H1 (cell line): ENCODE data around the gene WEE2. TPM values are rescaled to one million over a fixed set of nuclear protein-coding genes. Genes with fewer than 3 reads are reported as not detected.

Experiments
- CTCF ChIA-PET: fragments of 300-600 bp; sonication (Branson Sonifier 250); formaldehyde crosslinking; loops from one replicate; lab custom pipeline; 2021; ENCODE audit not compliant: partially characterized antibody; lab: Charles Lee
- POLR2A ChIA-PET: fragments of 300-600 bp; sonication (Branson Sonifier 250); formaldehyde crosslinking; loops from one replicate; lab custom pipeline; 2021; ENCODE audit warnings: inconsistent platforms; ENCODE audit not compliant: partially characterized antibody; lab: Charles Lee
- DNase-seq, 2 experiments: peaks; one replicate each; pipeline versions ENCODE4 v3.0.0 to v3.0.0-alpha.2; 2010 to 2022; ENCODE audit warnings: low spot score in 2 of 2, low read depth in 1 of 2, mixed read lengths in 1 of 2
- FAIRE-seq: peaks from 2 replicates; lab custom pipeline; 2011; peaks lifted over from hg19 to GRCh38; lab: Jason Lieb, UNC
- H2AFZ ChIP-seq: 2 replicates; pipeline ENCODE4 v1.8.1; 2012; ENCODE audit warnings: low read length, inconsistent platforms
- H2AK5ac ChIP-seq: 2 replicates; pipeline ENCODE4 v1.6.1; 2013; ENCODE audit warnings: low read depth, low read length
- H2BK120ac ChIP-seq: replicated peaks from 2 replicates; pipeline ENCODE3; 2013; ENCODE audit warnings: low read depth, low read length, inconsistent platforms
- H2BK12ac ChIP-seq: 2 replicates; pipeline ENCODE4 v1.6.1; 2013; ENCODE audit warnings: low read depth, low read length
- H2BK15ac ChIP-seq: 2 replicates; pipeline ENCODE4 v1.6.1; 2013; ENCODE audit warnings: low read length
- H2BK20ac ChIP-seq: 2 replicates; pipeline ENCODE4 v1.6.1; 2013; ENCODE audit warnings: low read length
- H2BK5ac ChIP-seq: 2 replicates; pipeline ENCODE4 v1.6.1; 2013; ENCODE audit warnings: low read depth, low read length
- H3K14ac ChIP-seq: 2 replicates; pipeline ENCODE4 v1.6.1; 2013; ENCODE audit warnings: inconsistent platforms; ENCODE audit not compliant: insufficient read length
- H3K18ac ChIP-seq: 2 replicates; pipeline ENCODE4 v1.6.1; 2013; ENCODE audit warnings: low read length; ENCODE audit errors: extremely low read depth
- H3K23ac ChIP-seq: 2 replicates; pipeline ENCODE4 v1.6.1; 2013; ENCODE audit warnings: inconsistent platforms; ENCODE audit not compliant: insufficient read length
- H3K23me2 ChIP-seq: 2 replicates; pipeline ENCODE4 v1.6.1; 2013; ENCODE audit warnings: low read depth, low read length
- H3K27ac ChIP-seq: 2 replicates; pipeline ENCODE4 v1.6.1; 2011; ENCODE audit warnings: low read depth, low read length, inconsistent platforms
- H3K27me3 ChIP-seq, 4 experiments: replicated peaks in 1 of 4; 1 replicate in 1 of 4; 2 replicates in 3 of 4; pipeline versions ENCODE4 v1.6.1 to v1.8.1; 2011 to 2013; ENCODE audit warnings: low read length in 3 of 4, mild to moderate bottlenecking in 3 of 4, inconsistent platforms in 2 of 4, mixed read lengths in 2 of 4, moderate library complexity in 1 of 4; ENCODE audit not compliant: control insufficient read depth in 3 of 4, insufficient read depth in 3 of 4; ENCODE audit errors: extremely low read depth in 1 of 4
- H3K36me3 ChIP-seq, 4 experiments: 2 replicates each; pipeline versions ENCODE4 v1.6.1 to v1.8.1; 2011 to 2013; ENCODE audit warnings: mild to moderate bottlenecking in 4 of 4, low read length in 3 of 4, moderate library complexity in 2 of 4, control low read depth in 1 of 4, inconsistent platforms in 1 of 4; ENCODE audit not compliant: insufficient read depth in 4 of 4, control insufficient read depth in 2 of 4
- H3K4ac ChIP-seq: replicated peaks from 2 replicates; pipeline ENCODE3; 2013; ENCODE audit warnings: low read length, low read depth, mixed read lengths, inconsistent platforms; ENCODE audit not compliant: insufficient read length
- H3K4me1 ChIP-seq, 4 experiments: replicated peaks in 1 of 4; 1 replicate in 1 of 4; 2 replicates in 3 of 4; pipeline versions ENCODE4 v1.6.1 to v1.8.1; 2011 to 2013; ENCODE audit warnings: low read length in 3 of 4, inconsistent platforms in 2 of 4, mixed read lengths in 1 of 4; ENCODE audit not compliant: insufficient read depth in 4 of 4, control insufficient read depth in 3 of 4
- H3K4me2 ChIP-seq, 2 experiments: 2 replicates each; pipeline versions ENCODE4 v1.6.1 to v1.8.1; 2011 to 2013; ENCODE audit warnings: low read depth in 2 of 2, low read length in 2 of 2, control low read depth in 1 of 2, inconsistent platforms in 1 of 2, mild to moderate bottlenecking in 1 of 2; ENCODE audit not compliant: insufficient read depth in 1 of 2
- H3K4me3 ChIP-seq, 4 experiments: fragments of 200-600, 300-600 bp in 1 of 4; sonication (generic), shearing (Covaris generic), sonication (Bioruptor Twin) in 1 of 4; 2 replicates each; pipeline versions ENCODE4 v1.5.1 to v1.8.1; 2011 to 2016; ENCODE audit warnings: low read length in 4 of 4, low read depth in 3 of 4, control low read depth in 2 of 4, inconsistent platforms in 2 of 4, mild to moderate bottlenecking in 2 of 4, mixed read lengths in 1 of 4, moderate library complexity in 1 of 4; ENCODE audit not compliant: insufficient read depth in 2 of 4; ENCODE audit errors: extremely low read depth in 1 of 4
- H3K56ac ChIP-seq: replicated peaks from 2 replicates; pipeline ENCODE3; 2013; ENCODE audit warnings: low read depth, mild to moderate bottlenecking, mixed read lengths, low read length, inconsistent platforms; ENCODE audit not compliant: insufficient read length
- H3K79me1 ChIP-seq: 2 replicates; pipeline ENCODE4 v1.6.1; 2013; ENCODE audit warnings: low read depth, low read length, control low read depth
- H3K79me2 ChIP-seq, 2 experiments: 2 replicates each; pipeline versions ENCODE4 v1.6.1 to v1.8.1; 2012 to 2013; ENCODE audit warnings: low read length in 2 of 2, mild to moderate bottlenecking in 2 of 2, inconsistent platforms in 1 of 2; ENCODE audit not compliant: insufficient read depth in 2 of 2, control insufficient read depth in 1 of 2
- H3K9ac ChIP-seq, 4 experiments: replicated peaks in 1 of 4; 1 replicate in 1 of 4; 2 replicates in 3 of 4; pipeline versions ENCODE4 v1.6.1 to v1.8.1; 2011 to 2013; ENCODE audit warnings: low read depth in 3 of 4, low read length in 3 of 4, control low read depth in 2 of 4, mild to moderate bottlenecking in 2 of 4, moderate library complexity in 2 of 4, inconsistent platforms in 1 of 4; ENCODE audit errors: extremely low read depth in 1 of 4
- H3K9me3 ChIP-seq, 2 experiments: 2 replicates each; pipeline versions ENCODE4 v1.6.1 to v1.8.1; 2012 to 2013; ENCODE audit warnings: mild to moderate bottlenecking in 2 of 2, moderate library complexity in 2 of 2, control low read depth in 1 of 2, inconsistent platforms in 1 of 2, low read depth in 1 of 2, low read length in 1 of 2, mixed read lengths in 1 of 2; ENCODE audit not compliant: insufficient read depth in 2 of 2
- H4K20me1 ChIP-seq, 2 experiments: replicated peaks in 1 of 2; 2 replicates each; pipeline versions ENCODE3 to v1.8.1; 2011 to 2013; ENCODE audit warnings: inconsistent platforms in 2 of 2, low read length in 2 of 2, mild to moderate bottlenecking in 1 of 2; ENCODE audit not compliant: insufficient read depth in 2 of 2, control insufficient read depth in 1 of 2
- H4K5ac ChIP-seq: 2 replicates; pipeline ENCODE4 v1.6.1; 2013; ENCODE audit warnings: low read length, low read depth, mixed read lengths, inconsistent platforms; ENCODE audit not compliant: insufficient read length
- H4K8ac ChIP-seq: 2 replicates; pipeline ENCODE4 v1.8.0; 2013; ENCODE audit warnings: mild to moderate bottlenecking, moderate library complexity, low read length, inconsistent platforms; ENCODE audit not compliant: insufficient read depth; ENCODE audit errors: extremely low read depth
- H4K91ac ChIP-seq: replicated peaks from 2 replicates; pipeline ENCODE3; 2013; ENCODE audit warnings: low read length, mixed read lengths, inconsistent platforms; ENCODE audit not compliant: insufficient read length
- EZH2 ChIP-seq: fragments of 200-600 bp; sonication (generic); IDR thresholded peaks from 2 replicates; pipeline ENCODE4 v1.7.1; 2012; ENCODE audit warnings: low read depth, mild to moderate bottlenecking, moderate library complexity, low read length, inconsistent platforms; ENCODE audit not compliant: severe bottlenecking
- JUN ChIP-seq: IDR thresholded peaks from 2 replicates; pipeline ENCODE4 v1.6.1; 2011; ENCODE audit warnings: low read depth, mild to moderate bottlenecking, improper control_type of control experiment, low read length
- KDM5A ChIP-seq: fragments of 200-600 bp; IDR thresholded peaks from 2 replicates; pipeline ENCODE4 v1.7.1; 2012; ENCODE audit warnings: mild to moderate bottlenecking, low read length, inconsistent platforms, mixed read lengths
- PHF8 ChIP-seq: fragments of 200-600 bp; sonication (generic); conservative IDR thresholded peaks from 2 replicates; pipeline ENCODE4 v1.7.1; 2012; ENCODE audit warnings: low read depth, mild to moderate bottlenecking, inconsistent platforms, low read length, moderate library complexity
- RXRA ChIP-seq: IDR thresholded peaks from 2 replicates; pipeline ENCODE4 v1.6.1; 2011; ENCODE audit warnings: low read depth, mild to moderate bottlenecking, low read length, moderate library complexity; ENCODE audit not compliant: insufficient read depth
- SP1 ChIP-seq: IDR thresholded peaks from 2 replicates; pipeline ENCODE4 v1.6.1; 2011; ENCODE audit warnings: low read depth, low read length
- SP4 ChIP-seq: IDR thresholded peaks from 2 replicates; pipeline ENCODE4 v1.6.1; 2012; ENCODE audit warnings: low read length, inconsistent platforms
- TAF1 ChIP-seq: IDR thresholded peaks from 2 replicates; pipeline ENCODE4 v1.6.1; 2011; ENCODE audit warnings: mild to moderate bottlenecking, low read depth, low read length
- TCF12 ChIP-seq: IDR thresholded peaks from 2 replicates; pipeline ENCODE4 v1.6.1; 2011; ENCODE audit warnings: low read depth, mild to moderate bottlenecking, low read length
- WGBS, 2 experiments: shearing (Covaris generic) in 1 of 2; methylation state at CpG; one replicate each; pipeline versions ENCODE4 v1.1.6 to v1.1.7; 2013 to 2015; ENCODE audit warnings: low lambda C conversion rate in 2 of 2, mixed read lengths in 2 of 2, inconsistent platforms in 1 of 2, low coverage in 1 of 2, missing lambda C conversion rate in 1 of 2; ENCODE audit not compliant: insufficient replicate concordance in 2 of 2, insufficient coverage in 1 of 2, insufficient read length in 1 of 2; ENCODE audit errors: extremely low coverage in 1 of 2, missing lambda C conversion rate in 1 of 2; 5-methylcytosine and 5-hydroxymethylcytosine counted together
- polyA plus RNA-seq, 7 experiments: library from polyadenylated mRNA; depleted of rRNA in 3 of 7; stranded (reverse) in 5 of 7; unstranded in 2 of 7; fragments of >200 nt in 5 of 7; fragments of 200-250 nt in 2 of 7; gene quantifications; 1 replicate in 5 of 7; 2 replicates in 1 of 7; 4 replicates in 1 of 7; pipeline versions ENCODE4 v1.2.1 to v1.2.3, GENCODE V29; 2011 to 2013; ENCODE audit warnings: missing spikeins in 2 of 7, mixed read lengths in 2 of 7
- total RNA-seq: library from RNA; stranded (reverse); fragmentation: NEBNext Ultra II Directional; extraction: Animal tissue kit (Norgen Biotek cat#: 25700); gene quantifications from 2 replicates; pipeline ENCODE4 v1.2.1, GENCODE V29; 2021
- TF ChIP-seq, protein P1 (sequence below): IDR thresholded peaks from 2 replicates; pipeline ENCODE4 v1.6.1; 2012; ENCODE audit warnings: inconsistent platforms
- TF ChIP-seq, protein P2 (sequence below): IDR thresholded peaks from 2 replicates; pipeline ENCODE4 v1.6.1; 2012; ENCODE audit warnings: inconsistent platforms

Gene WEE2
- total and polyA plus RNA-seq, 2 of the 8 experiments (the other 6 are each of a cell fraction or from before 2014, with no cell fraction given) = 0.02 TPM; not detected in 1

DNA sequence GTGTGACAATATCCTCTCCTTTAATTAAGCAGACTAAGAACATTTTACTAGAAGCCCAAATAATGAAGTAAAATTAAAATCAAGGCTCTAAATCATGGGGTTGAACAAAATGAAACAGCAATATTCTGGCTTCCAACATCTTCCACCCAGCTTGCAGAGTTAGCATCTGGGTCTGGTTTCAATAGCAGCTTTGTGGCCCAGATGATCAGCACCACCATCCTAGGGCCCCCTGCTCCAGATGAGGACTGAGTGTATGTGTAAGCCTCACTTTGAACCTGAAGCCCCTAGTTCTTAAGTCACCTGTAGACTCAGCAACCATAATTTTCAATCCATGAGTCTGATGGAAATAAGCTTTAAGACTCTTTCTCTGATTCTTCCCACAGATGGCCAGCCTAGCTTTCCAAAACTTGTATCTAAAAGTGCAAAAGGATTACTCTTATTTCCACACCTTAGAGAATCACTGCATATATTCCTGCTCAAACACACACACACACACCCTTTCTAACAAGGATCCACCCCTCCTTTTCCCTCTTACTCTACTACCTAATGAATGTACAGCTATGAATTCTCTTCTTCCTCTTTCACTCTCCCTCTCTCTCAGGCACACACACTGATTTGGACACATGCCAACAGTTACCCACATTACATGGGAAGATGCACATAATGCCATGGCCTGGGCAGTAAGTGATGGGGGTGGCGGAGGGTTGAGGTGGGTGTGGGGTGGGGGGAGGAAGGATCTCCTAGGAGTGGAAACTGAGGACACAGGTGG is 9.7 kb upstream of the WEE2 start:
- WGBS, 2 experiments = 100% methylated on average over 1 of the region's 1 CpG; no CpG with 5 or more reads in 1 of the 2 experiments
- Histone ChIP-seq H3K4ac (no peak overlapping the region), H3K36me3 (no peaks in the 10 kb centered on the region; a peak in 1 of 8 replicates), H3K56ac (no peak overlapping the region), H3K4me3 (no peak overlapping the region), H3K9me3 (no peaks in the 10 kb centered on the region), H3K79me1 (peaks cover 2% of the 10 kb centered on the region; the same call in 1 of the 2 replicates), H3K23ac (no peak overlapping the region), H2BK15ac (no peak overlapping the region), H4K8ac (no peak overlapping the region), H2BK120ac (no peak overlapping the region), H3K4me2 (no peak overlapping the region; a peak in 1 of 4 replicates), H3K18ac (no peak overlapping the region), H3K23me2 (peaks cover 3% of the 10 kb centered on the region; the same call in 1 of the 2 replicates), H2AK5ac (no peak overlapping the region), H3K4me1 (peaks cover 0 to 16% (median 11%) of the 10 kb centered on the region in 4 experiments; a peak in 6 of 7 replicates), H3K27ac (no peak overlapping the region), H3K14ac (no peak overlapping the region), H2BK20ac (no peak overlapping the region), H2AFZ (no peak overlapping the region), H2BK5ac (no peak overlapping the region), H3K27me3 (peaks cover 0 to 6% (median 4%) of the 10 kb centered on the region in 4 experiments; a peak in 3 of 7 replicates), H3K79me2 (peaks cover 0 to 66% of the 10 kb centered on the region in 2 experiments; a peak in 2 of 4 replicates), H4K91ac (no peak overlapping the region), H4K20me1 (peaks cover 0 to 4% of the 10 kb centered on the region in 2 experiments), H4K5ac (no peak overlapping the region), H3K9ac (no peak overlapping the region), H2BK12ac (0 out of 2 replicates have a peak overlapping the region, but pooled peaks have one; percentile 41)
- FAIRE-seq (no peak), DNase-seq (no peak)
- ChIA-PET POLR2A (interaction anchor here (0.6 to 1.4 kb wide), 4 partner anchors 11 to 24 kb away, joined by 3 to 5 read pairs (median 4); no protein-coding TSS in a partner anchor), CTCF (interaction anchor here (0.8 to 1.2 kb wide), 2 partner anchors 9 to 35 kb away, joined by 3 read pairs; partner anchors contain the start of gene WEE2)
- TF ChIP-seq SP1 = no peak
- TF ChIP-seq KDM5A = no peak
- no peak for TF ChIP-seq SP4
- TF ChIP-seq, protein P1, sequence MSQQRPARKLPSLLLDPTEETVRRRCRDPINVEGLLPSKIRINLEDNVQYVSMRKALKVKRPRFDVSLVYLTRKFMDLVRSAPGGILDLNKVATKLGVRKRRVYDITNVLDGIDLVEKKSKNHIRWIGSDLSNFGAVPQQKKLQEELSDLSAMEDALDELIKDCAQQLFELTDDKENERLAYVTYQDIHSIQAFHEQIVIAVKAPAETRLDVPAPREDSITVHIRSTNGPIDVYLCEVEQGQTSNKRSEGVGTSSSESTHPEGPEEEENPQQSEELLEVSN = no peak
- TF ChIP-seq TCF12 = no peak
- TF ChIP-seq, protein P2, sequence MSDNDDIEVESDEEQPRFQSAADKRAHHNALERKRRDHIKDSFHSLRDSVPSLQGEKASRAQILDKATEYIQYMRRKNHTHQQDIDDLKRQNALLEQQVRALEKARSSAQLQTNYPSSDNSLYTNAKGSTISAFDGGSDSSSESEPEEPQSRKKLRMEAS = no peak
- no peak for TF ChIP-seq EZH2
- no peak for TF ChIP-seq TAF1
- TF ChIP-seq JUN = no peak
- no peak for TF ChIP-seq RXRA
- TF ChIP-seq PHF8 = no peak
